HepG2 (cell line): ENCODE results near the gene ZNF367. TPM values are rescaled to one million over a fixed set of nuclear protein-coding genes. Genes with fewer than 3 reads are reported as not detected.

Experiments
- ATAC-seq: fragments of 200-7000 bp; cut with Tn5 transposase; 3 replicates; pipeline ENCODE4 v1.9.1; 2020; ENCODE audit warnings: mild to moderate bottlenecking, moderate library complexity
- BruUV-seq: library from RNA; stranded (reverse); fragments of 400-500 nt; replicated peaks from 2 replicates; lab custom pipeline; 2021; lab: Mats Ljungman, UMichigan
- CTCF ChIA-PET: fragments of 300-600 bp; formaldehyde crosslinking; extraction: SDS; loops from one replicate; lab custom pipeline; 2021; ENCODE audit warnings: low total read pairs, inconsistent platforms, low intra/inter-chr PET ratio; lab: Yijun Ruan, JAX
- POLR2A ChIA-PET: fragments of 350-600 bp; sonication (Branson Sonifier 250); formaldehyde crosslinking; loops from one replicate; lab custom pipeline; 2020; ENCODE audit warnings: antibody characterized with exemption, inconsistent platforms; lab: Yijun Ruan, JAX
- DNase-seq: peaks from one replicate; pipeline ENCODE4 v3.0.0-alpha.2; 2015; ENCODE audit warnings: low spot score
- FAIRE-seq: peaks from 3 replicates; lab custom pipeline; 2011; peaks lifted over from hg19 to GRCh38; lab: Jason Lieb, UNC
- H2AFZ ChIP-seq: one replicate; pipeline ENCODE4 v1.6.1; 2011; ENCODE audit warnings: low read length, inconsistent platforms
- H3K27ac ChIP-seq: fragments of 300-600 bp; 3 replicates; pipeline ENCODE4 v1.8.0; 2011; ENCODE audit warnings: mixed run types, mild to moderate bottlenecking, mixed read lengths, low read length, inconsistent platforms; ENCODE audit not compliant: insufficient read depth; ENCODE audit errors: extremely low read length
- H3K27me3 ChIP-seq, 2 experiments: fragments of 200-600 bp in 1 of 2; 2 replicates in 1 of 2; 3 replicates in 1 of 2; pipeline versions ENCODE4 v1.6.0 to v1.8.0; 2011; ENCODE audit warnings: low read length in 2 of 2, mild to moderate bottlenecking in 2 of 2, moderate library complexity in 2 of 2, inconsistent platforms in 1 of 2; ENCODE audit not compliant: insufficient read depth in 2 of 2, control insufficient read depth in 1 of 2
- H3K36me3 ChIP-seq, 2 experiments: fragments of 200-600 bp in 1 of 2; replicated peaks in 1 of 2; 2 replicates in 1 of 2; 3 replicates in 1 of 2; pipeline versions ENCODE4 v1.5.1 to v1.8.0; 2011; ENCODE audit warnings: low read length in 2 of 2, inconsistent platforms in 1 of 2; ENCODE audit not compliant: insufficient read depth in 2 of 2, control insufficient read depth in 1 of 2
- H3K4me1 ChIP-seq: 2 replicates; pipeline ENCODE4 v1.5.1; 2012; ENCODE audit warnings: low read length, inconsistent platforms; ENCODE audit not compliant: insufficient read depth
- H3K4me2 ChIP-seq: 2 replicates; pipeline ENCODE4 v1.6.0; 2011; ENCODE audit warnings: low read depth, low read length, inconsistent platforms
- H3K4me3 ChIP-seq, 3 experiments: fragments of 200-600 bp in 1 of 3; sonication (generic), shearing (Covaris generic) in 1 of 3; replicated peaks in 1 of 3; 2 replicates each; pipeline ENCODE4 v1.5.1; 2011 to 2016; ENCODE audit warnings: low read length in 3 of 3, inconsistent platforms in 2 of 3, low read depth in 2 of 3, mild to moderate bottlenecking in 2 of 3, control low read depth in 1 of 3, mixed read lengths in 1 of 3; ENCODE audit not compliant: insufficient read depth in 1 of 3
- H3K79me2 ChIP-seq: one replicate; pipeline ENCODE4 v1.6.1; 2011; ENCODE audit warnings: low read length, inconsistent platforms; ENCODE audit not compliant: insufficient read depth
- H3K9ac ChIP-seq: 2 replicates; pipeline ENCODE4 v1.6.0; 2011; ENCODE audit warnings: mild to moderate bottlenecking, low read depth, low read length, inconsistent platforms; ENCODE audit not compliant: insufficient read depth
- H3K9me3 ChIP-seq: 2 replicates; pipeline ENCODE4 v1.5.1; 2012; ENCODE audit warnings: mild to moderate bottlenecking, low read length
- H4K20me1 ChIP-seq: 2 replicates; pipeline ENCODE4 v1.6.0; 2011; ENCODE audit warnings: inconsistent platforms, mild to moderate bottlenecking, low read length, moderate library complexity; ENCODE audit not compliant: insufficient read depth
- DNMT3B ChIP-seq: conservative IDR thresholded peaks from 2 replicates; pipeline ENCODE4 v1.6.1; 2016; ENCODE audit warnings: missing biosample characterization, control low read depth
- FOXA3 ChIP-seq: IDR thresholded peaks from 2 replicates; pipeline ENCODE4 v1.6.1; 2016; ENCODE audit warnings: missing genetic modification reagents, missing compliant biosample characterization
- MAFF ChIP-seq: IDR thresholded peaks from 2 replicates; pipeline ENCODE4 v1.6.1; 2011; ENCODE audit warnings: low read depth, low read length, improper control_type of control experiment
- MAFK ChIP-seq, 2 experiments: IDR thresholded peaks in 1 of 2; conservative IDR thresholded peaks in 1 of 2; 2 replicates each; pipeline ENCODE4 v1.6.1; 2011; ENCODE audit warnings: improper control_type of control experiment in 2 of 2, low read length in 2 of 2
- MED1 ChIP-seq: sonication (generic); formaldehyde crosslinking; IDR thresholded peaks from 2 replicates; pipeline ENCODE4 v1.4.0; 2020; ENCODE audit warnings: missing genetic modification reagents
- NFRKB ChIP-seq: fragments of 450-650 bp; IDR thresholded peaks from 2 replicates; pipeline ENCODE4 v1.6.1; 2017
- PITX1 ChIP-seq: sonication (generic); formaldehyde crosslinking; IDR thresholded peaks from 2 replicates; pipeline ENCODE4 v1.5.1; 2020; ENCODE audit warnings: mild to moderate bottlenecking, missing genetic modification reagents
- RAD21 ChIP-seq: fragments of 450-650 bp; formaldehyde crosslinking; IDR thresholded peaks from 2 replicates; pipeline ENCODE4 v1.5.0; 2020; ENCODE audit warnings: mild to moderate bottlenecking
- SMAD9 ChIP-seq: sonication (generic); formaldehyde crosslinking; IDR thresholded peaks from 2 replicates; pipeline ENCODE4 v1.5.1; 2020; ENCODE audit warnings: mild to moderate bottlenecking, missing genetic modification reagents
- SMC3 ChIP-seq: IDR thresholded peaks from 2 replicates; pipeline ENCODE4 v1.6.1; 2011; ENCODE audit warnings: low read length, improper control_type of control experiment
- STAG1 ChIP-seq: sonication (generic); formaldehyde crosslinking; IDR thresholded peaks from 2 replicates; pipeline ENCODE4 v1.4.0; 2020; ENCODE audit warnings: missing genetic modification reagents
- ZBTB42 ChIP-seq: sonication (generic); formaldehyde crosslinking; IDR thresholded peaks from 2 replicates; pipeline ENCODE4 v1.5.0; 2020; ENCODE audit warnings: mild to moderate bottlenecking, missing genetic modification reagents
- WGBS: methylation state at CpG from one replicate; pipeline ENCODE4 v1.1.6; 2017; ENCODE audit warnings: low lambda C conversion rate; 5-methylcytosine and 5-hydroxymethylcytosine counted together
- in situ Hi-C: cut with HindIII; loops from 2 replicates; pipeline ENCODE4 v1.10.0; 2017; ENCODE audit warnings: low pct_unique_long_range_greater_than_20kb; ENCODE audit not compliant: extremely low pct_ligation_motif_present
- intact Hi-C: fragments of 100-400 bp; cut with micrococcal nuclease; formaldehyde crosslinking; loops from one replicate; pipeline ENCODE4 v1.10.0; 2022; ENCODE audit not compliant: unreplicated experiment
- polyA plus RNA-seq, 8 experiments: library from polyadenylated mRNA; depleted of rRNA in 3 of 8; stranded (reverse) in 7 of 8; unstranded in 1 of 8; fragments of >200 nt; fragmentation: Illumina TruSeq in 4 of 8; extraction: Trizol in 4 of 8; gene quantifications; 2 replicates each; pipeline versions ENCODE4 v1.2.1 to v1.2.3, GENCODE V29; 2011 to 2016; ENCODE audit warnings: low read depth in 4 of 8, missing spikeins in 1 of 8, mixed read lengths in 1 of 8; ENCODE audit not compliant: insufficient read depth in 1 of 8
- total RNA-seq, 5 experiments: library from RNA; depleted of rRNA; stranded (reverse); fragments of >200 nt; fragmentation: Illumina TruSeq; extraction: Trizol; gene quantifications; 2 replicates each; pipeline ENCODE4 v1.2.3, GENCODE V29; 2016; ENCODE audit warnings: low read depth in 1 of 5
- TF ChIP-seq, protein P1 (sequence below): sonication (generic); formaldehyde crosslinking; IDR thresholded peaks from 2 replicates; pipeline ENCODE4 v1.5.0; 2020; ENCODE audit warnings: mild to moderate bottlenecking, missing genetic modification reagents, moderate library complexity
- TF ChIP-seq, protein P2 (sequence below): sonication (generic); formaldehyde crosslinking; IDR thresholded peaks from 2 replicates; pipeline ENCODE4 v1.4.0; 2020; ENCODE audit warnings: missing genetic modification reagents
- TF ChIP-seq, protein P3 (sequence below): sonication (generic); formaldehyde crosslinking; IDR thresholded peaks from 2 replicates; pipeline ENCODE4 v1.5.1; 2020; ENCODE audit warnings: missing genetic modification reagents, mild to moderate bottlenecking, borderline replicate concordance
- TF ChIP-seq, protein P4 (sequence below): sonication (generic); formaldehyde crosslinking; IDR thresholded peaks from 2 replicates; pipeline ENCODE4 v1.4.0; 2020; ENCODE audit warnings: missing genetic modification reagents; ENCODE audit errors: not compliant biosample characterization

The ZNF367 gene
- total and polyA plus RNA-seq, 2 of the 13 experiments (the other 11 are each of a cell fraction or from before 2014, with no cell fraction given): 2.9 to 7.7 TPM

DNA sequence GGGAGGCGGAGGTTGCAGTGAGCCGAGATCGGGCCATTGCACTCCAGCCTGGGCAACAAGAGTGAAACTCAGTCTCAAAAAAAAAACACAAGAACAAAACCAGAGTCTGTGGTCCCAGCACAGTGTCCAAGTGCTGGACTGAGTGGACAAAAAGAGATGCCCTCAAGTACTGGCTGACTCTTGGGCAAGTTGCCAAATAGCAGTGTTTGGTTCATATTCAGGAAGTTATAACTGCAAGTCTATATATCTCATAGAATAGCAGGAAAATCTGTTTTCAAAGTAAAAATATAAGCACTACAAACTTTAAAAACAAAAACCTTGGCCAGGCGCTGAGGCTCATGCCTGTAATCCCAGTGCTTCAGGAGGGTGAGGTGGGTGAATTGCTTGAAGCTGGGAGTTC, 39.1 kb upstream of the ZNF367 start (continued):
- TF ChIP-seq, protein P1, sequence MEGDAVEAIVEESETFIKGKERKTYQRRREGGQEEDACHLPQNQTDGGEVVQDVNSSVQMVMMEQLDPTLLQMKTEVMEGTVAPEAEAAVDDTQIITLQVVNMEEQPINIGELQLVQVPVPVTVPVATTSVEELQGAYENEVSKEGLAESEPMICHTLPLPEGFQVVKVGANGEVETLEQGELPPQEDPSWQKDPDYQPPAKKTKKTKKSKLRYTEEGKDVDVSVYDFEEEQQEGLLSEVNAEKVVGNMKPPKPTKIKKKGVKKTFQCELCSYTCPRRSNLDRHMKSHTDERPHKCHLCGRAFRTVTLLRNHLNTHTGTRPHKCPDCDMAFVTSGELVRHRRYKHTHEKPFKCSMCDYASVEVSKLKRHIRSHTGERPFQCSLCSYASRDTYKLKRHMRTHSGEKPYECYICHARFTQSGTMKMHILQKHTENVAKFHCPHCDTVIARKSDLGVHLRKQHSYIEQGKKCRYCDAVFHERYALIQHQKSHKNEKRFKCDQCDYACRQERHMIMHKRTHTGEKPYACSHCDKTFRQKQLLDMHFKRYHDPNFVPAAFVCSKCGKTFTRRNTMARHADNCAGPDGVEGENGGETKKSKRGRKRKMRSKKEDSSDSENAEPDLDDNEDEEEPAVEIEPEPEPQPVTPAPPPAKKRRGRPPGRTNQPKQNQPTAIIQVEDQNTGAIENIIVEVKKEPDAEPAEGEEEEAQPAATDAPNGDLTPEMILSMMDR (CRISPR knock-in tag): no peak
- no peak for TF ChIP-seq ZBTB42 (CRISPR knock-in tag)
- TF ChIP-seq SMAD9 (CRISPR knock-in tag): no peak
- TF ChIP-seq, protein P2, sequence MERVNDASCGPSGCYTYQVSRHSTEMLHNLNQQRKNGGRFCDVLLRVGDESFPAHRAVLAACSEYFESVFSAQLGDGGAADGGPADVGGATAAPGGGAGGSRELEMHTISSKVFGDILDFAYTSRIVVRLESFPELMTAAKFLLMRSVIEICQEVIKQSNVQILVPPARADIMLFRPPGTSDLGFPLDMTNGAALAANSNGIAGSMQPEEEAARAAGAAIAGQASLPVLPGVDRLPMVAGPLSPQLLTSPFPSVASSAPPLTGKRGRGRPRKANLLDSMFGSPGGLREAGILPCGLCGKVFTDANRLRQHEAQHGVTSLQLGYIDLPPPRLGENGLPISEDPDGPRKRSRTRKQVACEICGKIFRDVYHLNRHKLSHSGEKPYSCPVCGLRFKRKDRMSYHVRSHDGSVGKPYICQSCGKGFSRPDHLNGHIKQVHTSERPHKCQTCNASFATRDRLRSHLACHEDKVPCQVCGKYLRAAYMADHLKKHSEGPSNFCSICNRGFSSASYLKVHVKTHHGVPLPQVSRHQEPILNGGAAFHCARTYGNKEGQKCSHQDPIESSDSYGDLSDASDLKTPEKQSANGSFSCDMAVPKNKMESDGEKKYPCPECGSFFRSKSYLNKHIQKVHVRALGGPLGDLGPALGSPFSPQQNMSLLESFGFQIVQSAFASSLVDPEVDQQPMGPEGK (CRISPR knock-in tag): no peak
- TF ChIP-seq, protein P3, sequence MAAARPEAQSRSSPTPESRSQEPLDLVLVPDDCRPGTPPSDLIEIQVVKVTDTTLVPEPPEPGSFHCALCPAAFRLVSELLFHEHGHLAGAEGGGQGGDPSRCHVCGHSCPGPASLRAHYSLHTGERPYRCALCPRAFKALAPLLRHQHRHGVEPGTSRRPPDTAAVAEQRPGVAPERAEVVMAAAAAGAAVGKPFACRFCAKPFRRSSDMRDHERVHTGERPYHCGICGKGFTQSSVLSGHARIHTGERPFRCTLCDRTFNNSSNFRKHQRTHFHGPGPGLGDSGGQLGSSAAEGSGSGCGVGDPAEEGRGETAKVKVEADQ: no peak
- no peak for TF ChIP-seq DNMT3B (CRISPR knock-in tag)
- TF ChIP-seq FOXA3 (CRISPR knock-in tag): no peak
- no peak for TF ChIP-seq PITX1

DNA sequence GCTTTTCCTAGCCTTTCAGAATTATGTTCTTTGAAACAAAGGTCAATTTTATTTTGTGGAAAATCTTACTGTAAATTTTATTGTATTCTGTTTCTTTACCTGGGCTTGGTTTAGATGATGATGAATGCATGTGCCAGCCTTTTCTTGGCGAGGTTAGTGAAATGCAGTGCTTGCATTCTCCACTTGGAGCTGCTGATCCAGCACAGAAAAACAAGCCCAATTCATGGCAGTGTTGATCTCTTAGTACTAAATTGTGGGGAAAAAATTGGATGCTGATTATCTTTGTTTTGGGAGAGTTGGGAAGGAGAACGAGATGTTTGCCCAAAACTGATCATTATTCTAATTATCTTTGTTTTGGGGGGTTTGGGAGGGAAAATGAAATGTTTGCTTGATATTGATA, 35.5 kb upstream of the ZNF367 start:
- peak; percentile 88 for FAIRE-seq
- POLR2A ChIA-PET: interaction anchor here (1.2 kb wide), 2 partner anchors 113 to 324 kb away, joined by 3 to 5 read pairs; partner anchors contain the start of gene ZNF510

More for the DNA sequence above, 35.5 kb upstream of the ZNF367 start:
- no peaks in the 10 kb centered on the region for H3K9me3 ChIP-seq
- H3K4me2 ChIP-seq: peak overlapping the region; percentile 86
- H3K79me2 ChIP-seq: peaks cover 44% of the 10 kb centered on the region
- CTCF ChIA-PET: interaction anchor here (1.1 kb wide), 1 partner anchor 213 kb away, joined by 4 read pairs; no protein-coding TSS in a partner anchor
- peaks cover 22% of the 10 kb centered on the region; the same call in 1 of the 2 replicates for H4K20me1 ChIP-seq
- BruUV-seq: no TSS peak
- H3K4me1 ChIP-seq: peaks cover 51% of the 10 kb centered on the region
- no peak overlapping the region for H3K4me3 ChIP-seq
- H2AFZ ChIP-seq: no peak overlapping the region
- H3K9ac ChIP-seq: no peak overlapping the region
- in situ Hi-C loops (no loop called here), intact Hi-C loops (loop anchor here (5.0 kb wide), 2 partner anchors 114 to 164 kb away; partner anchors contain the start of gene CDC14B)
- WGBS: 80% methylated on average over 2 of the region's 2 CpGs
- no peak overlapping the region for H3K27ac ChIP-seq
- TF ChIP-seq, protein P1 (CRISPR knock-in tag): peak; percentile 38; the same call in 1 of the 2 replicates
- TF ChIP-seq SMC3 (peak; percentile 43; the same call in 1 of the 2 replicates), MAFF (0 out of 2 replicates have a peak, but pooled peaks have one; percentile 19), STAG1 (CRISPR knock-in tag) (peak; percentile 42), MAFK (conservative IDR thresholded peaks at IDR 0.05 in 1 of 2, IDR thresholded peaks at IDR 0.05 in 1 of 2; ENCODE audit: low read length in 2 of 2) (peak in 1 of 2 experiments; percentile 26; a peak in 1 of 4 replicates), NFRKB (no peak), MED1 (0 out of 2 replicates have a peak, but pooled peaks have one; percentile 2), RAD21 (CRISPR knock-in tag) (peak; percentile 16; the same call in 1 of the 2 replicates)
- TF ChIP-seq, protein P4, sequence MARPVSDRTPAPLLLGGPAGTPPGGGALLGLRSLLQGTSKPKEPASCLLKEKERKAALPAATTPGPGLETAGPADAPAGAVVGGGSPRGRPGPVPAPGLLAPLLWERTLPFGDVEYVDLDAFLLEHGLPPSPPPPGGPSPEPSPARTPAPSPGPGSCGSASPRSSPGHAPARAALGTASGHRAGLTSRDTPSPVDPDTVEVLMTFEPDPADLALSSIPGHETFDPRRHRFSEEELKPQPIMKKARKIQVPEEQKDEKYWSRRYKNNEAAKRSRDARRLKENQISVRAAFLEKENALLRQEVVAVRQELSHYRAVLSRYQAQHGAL (CRISPR knock-in tag): no peak
- ATAC-seq (no peak), DNase-seq (peak; percentile 25)
- H3K36me3 ChIP-seq: peaks cover 0 to 2% of the 10 kb centered on the region in 2 experiments; a peak in 2 of 5 replicates
- no peaks in the 10 kb centered on the region; a peak in 1 of 5 replicates for H3K27me3 ChIP-seq
